Measurements from ENCODE around the gene PLEK2. TPM values are rescaled to one million over a fixed set of nuclear protein-coding genes. Genes with fewer than 3 reads are reported as not detected.

PLEK2 gene
- total RNA-seq, 1 experiment from 2014 or later = 46.0 TPM

DNA sequence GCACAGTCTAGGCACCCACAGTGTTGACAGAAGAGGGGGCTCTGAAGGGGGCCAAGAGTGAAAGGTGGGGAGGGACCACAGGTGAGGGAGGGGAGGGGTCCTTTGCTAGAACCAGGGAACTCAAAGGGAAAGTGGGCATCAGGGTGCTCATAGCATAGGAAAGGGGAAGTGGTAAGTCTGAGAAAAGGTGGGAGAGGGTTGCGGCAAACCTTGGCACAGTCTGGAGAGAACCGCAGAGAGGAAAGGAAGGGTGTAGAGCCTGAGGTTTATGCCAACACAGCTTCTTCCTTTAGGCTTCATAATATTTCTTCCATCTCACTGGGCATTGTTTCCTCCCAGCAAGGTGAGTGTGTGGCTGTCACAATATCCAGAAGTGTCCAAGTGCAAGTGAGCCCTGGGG is 11.5 kb upstream of the PLEK2 start:
- Histone ChIP-seq H3K36me3 (ENCODE audit: low read depth) (no peaks in the 10 kb centered on the region), H4K20me1 (ENCODE audit: insufficient read depth) (no peaks in the 10 kb centered on the region), H3K4me3 (no peak overlapping the region), H3K4me1 (replicated peaks; ENCODE audit: insufficient read depth) (peaks cover 31% of the 10 kb centered on the region), H3K9me2 (ENCODE audit: insufficient read depth) (no peaks in the 10 kb centered on the region), H3K9me3 (ENCODE audit: insufficient read depth, low read depth) (no peaks in the 10 kb centered on the region), H3K79me2 (ENCODE audit: low read depth) (no peaks in the 10 kb centered on the region), H3F3A (ENCODE audit: insufficient read depth, low read depth) (peaks cover 13% of the 10 kb centered on the region), H3K27ac (no peak overlapping the region), H3K4me2 (no peak overlapping the region), H3K27me3 (ENCODE audit: insufficient read depth, low read depth) (no peaks in the 10 kb centered on the region), H2AFZ (no peak overlapping the region)
- POLR2A ChIA-PET (ENCODE audit: unreplicated experiment) = no interaction called here
- CTCF ChIA-PET = interaction anchor here (0.7 kb wide), 1 partner anchor 18 kb away, joined by 7 read pairs; no protein-coding TSS in a partner anchor
- DNase-seq = no peak
- no peak for TF ChIP-seq EZH2 (IDR thresholded peaks at IDR 0.05; ENCODE audit: low read depth)
- TF ChIP-seq, protein P1, sequence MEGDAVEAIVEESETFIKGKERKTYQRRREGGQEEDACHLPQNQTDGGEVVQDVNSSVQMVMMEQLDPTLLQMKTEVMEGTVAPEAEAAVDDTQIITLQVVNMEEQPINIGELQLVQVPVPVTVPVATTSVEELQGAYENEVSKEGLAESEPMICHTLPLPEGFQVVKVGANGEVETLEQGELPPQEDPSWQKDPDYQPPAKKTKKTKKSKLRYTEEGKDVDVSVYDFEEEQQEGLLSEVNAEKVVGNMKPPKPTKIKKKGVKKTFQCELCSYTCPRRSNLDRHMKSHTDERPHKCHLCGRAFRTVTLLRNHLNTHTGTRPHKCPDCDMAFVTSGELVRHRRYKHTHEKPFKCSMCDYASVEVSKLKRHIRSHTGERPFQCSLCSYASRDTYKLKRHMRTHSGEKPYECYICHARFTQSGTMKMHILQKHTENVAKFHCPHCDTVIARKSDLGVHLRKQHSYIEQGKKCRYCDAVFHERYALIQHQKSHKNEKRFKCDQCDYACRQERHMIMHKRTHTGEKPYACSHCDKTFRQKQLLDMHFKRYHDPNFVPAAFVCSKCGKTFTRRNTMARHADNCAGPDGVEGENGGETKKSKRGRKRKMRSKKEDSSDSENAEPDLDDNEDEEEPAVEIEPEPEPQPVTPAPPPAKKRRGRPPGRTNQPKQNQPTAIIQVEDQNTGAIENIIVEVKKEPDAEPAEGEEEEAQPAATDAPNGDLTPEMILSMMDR (conservative IDR thresholded peaks at IDR 0.05) = no peak
- no TSS peak for BruUV-seq (replicated peaks)
- intact Hi-C loops (cut with micrococcal nuclease; ENCODE audit: unreplicated experiment) = no loop called here

DNA sequence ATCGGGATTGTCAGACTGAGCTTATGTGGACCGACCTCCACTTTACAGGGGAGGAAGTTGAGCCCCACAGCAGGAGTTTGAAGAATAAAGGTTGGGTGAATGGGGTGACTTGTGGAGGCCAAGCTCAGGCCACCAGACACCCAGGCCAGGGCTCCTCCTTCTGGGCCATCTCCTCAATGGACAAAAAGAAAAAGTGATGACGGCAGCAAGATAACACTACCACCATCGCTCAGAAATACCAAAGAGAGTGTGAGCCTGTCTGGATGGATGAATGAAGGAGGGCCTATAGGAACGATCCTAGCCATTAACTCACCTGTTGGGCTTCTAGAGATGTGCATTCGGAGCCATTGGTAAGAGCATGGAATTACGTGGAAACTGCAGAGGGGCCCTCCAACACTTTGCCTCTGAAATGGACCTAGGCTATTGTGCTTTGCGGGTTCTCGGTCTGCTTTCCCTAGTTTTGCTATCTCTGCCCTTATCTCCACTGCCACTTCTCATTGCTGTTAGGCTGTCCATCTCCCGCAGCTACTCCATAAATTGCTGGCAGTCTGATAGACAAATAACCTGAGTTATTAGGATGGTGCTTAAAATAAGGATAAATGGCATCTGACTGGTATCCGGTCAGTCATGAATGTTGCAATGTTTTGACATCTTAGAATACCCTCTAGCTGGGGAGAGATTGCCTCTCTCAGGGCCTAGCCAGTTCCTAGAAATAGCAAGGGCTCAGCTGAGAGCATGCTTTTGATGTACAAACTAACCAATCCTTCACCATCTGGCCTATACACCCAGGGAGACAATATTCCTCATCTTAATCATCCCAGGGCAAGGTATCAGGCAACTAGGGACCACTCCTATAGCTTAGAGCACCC is 9.6 kb upstream of the PLEK2 start:
- intact Hi-C loops (cut with micrococcal nuclease; ENCODE audit: unreplicated experiment) = no loop called here
- Histone ChIP-seq H2AFZ (no peak overlapping the region), H3K9me3 (ENCODE audit: insufficient read depth, low read depth) (no peaks in the 10 kb centered on the region), H3K27ac (no peak overlapping the region), H3K4me2 (no peak overlapping the region), H3K79me2 (ENCODE audit: low read depth) (no peaks in the 10 kb centered on the region), H3K4me1 (replicated peaks; ENCODE audit: insufficient read depth) (peaks cover 35% of the 10 kb centered on the region), H3K9me2 (ENCODE audit: insufficient read depth) (no peaks in the 10 kb centered on the region), H4K20me1 (ENCODE audit: insufficient read depth) (no peaks in the 10 kb centered on the region), H3K4me3 (no peak overlapping the region), H3K36me3 (ENCODE audit: low read depth) (no peaks in the 10 kb centered on the region), H3F3A (ENCODE audit: insufficient read depth, low read depth) (peaks cover 23% of the 10 kb centered on the region), H3K27me3 (ENCODE audit: insufficient read depth, low read depth) (no peaks in the 10 kb centered on the region)
- ChIA-PET POLR2A (ENCODE audit: unreplicated experiment) (no interaction called here), CTCF (no interaction called here)
- DNase-seq = no peak
- no peak for TF ChIP-seq EZH2 (IDR thresholded peaks at IDR 0.05; ENCODE audit: low read depth)
- TF ChIP-seq, protein P1 (conservative IDR thresholded peaks at IDR 0.05) = no peak
- no TSS peak for BruUV-seq (replicated peaks)

DNA sequence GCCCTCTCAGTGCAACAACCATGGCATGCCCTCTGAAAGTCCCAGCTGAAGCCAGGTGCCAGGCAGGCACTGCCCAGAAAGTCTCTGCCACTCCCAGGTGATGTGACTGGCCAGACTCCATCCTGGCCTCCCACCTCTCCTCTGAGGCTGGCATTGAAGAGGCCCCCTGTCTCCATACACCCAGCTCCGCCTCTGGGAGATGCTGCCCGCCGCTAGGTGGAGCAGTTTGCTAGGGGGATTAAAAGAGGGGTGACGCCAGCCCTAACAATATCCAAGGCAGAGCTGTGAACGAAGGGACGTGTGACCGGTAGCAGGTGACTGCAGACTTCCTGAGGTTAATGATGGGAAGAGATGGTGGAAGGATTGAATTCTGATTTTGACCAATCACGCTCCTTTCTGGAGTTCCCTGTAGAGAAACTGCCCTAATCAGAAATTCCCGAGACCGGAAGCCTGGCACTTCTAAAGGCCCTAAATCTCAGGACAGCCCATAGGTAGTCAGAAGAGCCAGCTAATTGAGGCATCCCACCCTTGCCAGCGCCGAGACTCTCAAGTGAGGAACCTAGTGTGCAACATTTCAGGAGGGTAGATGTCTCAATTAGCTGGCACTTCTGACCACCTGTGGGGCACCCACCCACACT is 8.3 kb upstream of the PLEK2 start:
- no peak overlapping the region for H3K4me2 ChIP-seq
- no peaks in the 10 kb centered on the region for H3K79me2 ChIP-seq (ENCODE audit: low read depth)
- no peak for TF ChIP-seq EZH2 (IDR thresholded peaks at IDR 0.05; ENCODE audit: low read depth)
- TF ChIP-seq, protein P1 (conservative IDR thresholded peaks at IDR 0.05) = no peak; the same call in 1 of the 2 replicates
- no peak overlapping the region for H2AFZ ChIP-seq
- no peak for DNase-seq
- intact Hi-C loops (cut with micrococcal nuclease; ENCODE audit: unreplicated experiment) = no loop called here
- H3K4me1 ChIP-seq (replicated peaks; ENCODE audit: insufficient read depth) = peaks cover 39% of the 10 kb centered on the region
- H3K27me3 ChIP-seq (ENCODE audit: insufficient read depth, low read depth) = no peaks in the 10 kb centered on the region
- no peaks in the 10 kb centered on the region for H4K20me1 ChIP-seq (ENCODE audit: insufficient read depth)
- no peaks in the 10 kb centered on the region for H3K36me3 ChIP-seq (ENCODE audit: low read depth)
- ChIA-PET CTCF (interaction anchor here (0.6 kb wide), 1 partner anchor 923 kb away, joined by 3 read pairs; no protein-coding TSS in a partner anchor), POLR2A (ENCODE audit: unreplicated experiment) (no interaction called here)
- no peaks in the 10 kb centered on the region for H3K9me3 ChIP-seq (ENCODE audit: insufficient read depth, low read depth)
- H3K27ac ChIP-seq = no peak overlapping the region
- BruUV-seq (replicated peaks) = no TSS peak
- H3K9me2 ChIP-seq (ENCODE audit: insufficient read depth) = no peaks in the 10 kb centered on the region
- H3K4me3 ChIP-seq = no peak overlapping the region
- H3F3A ChIP-seq (ENCODE audit: insufficient read depth, low read depth) = peaks cover 23% of the 10 kb centered on the region
